HEK293 (cell line): ENCODE data around the gene DPH2.

Source experiments
- CTCF ChIA-PET: fragments of 350-600 bp; formaldehyde crosslinking; extraction: SDS; loops from one replicate; lab custom pipeline; 2021; ENCODE audit warnings: antibody characterized with exemption; lab: Yijun Ruan, JAX
- POLR2A ChIA-PET: fragments of 300-600 bp; formaldehyde crosslinking; extraction: SDS; loops from one replicate; lab custom pipeline; 2020; ENCODE audit warnings: antibody characterized with exemption, inconsistent platforms; lab: Yijun Ruan, JAX
- H3K27ac ChIP-seq: fragments of 200-500 bp; sonication (Bioruptor generic); 2 replicates; pipeline ENCODE4 v1.5.1; 2014; ENCODE audit warnings: low read depth, low read length, control low read depth, inconsistent platforms; ENCODE audit errors: extremely low read depth
- H3K36me3 ChIP-seq, 2 experiments: fragments of 200-500 bp in 1 of 2; sonication (Bioruptor generic) in 1 of 2; 1 replicate in 1 of 2; 2 replicates in 1 of 2; pipeline ENCODE4 v1.5.1; 2014 to 2017; ENCODE audit warnings: inconsistent platforms in 2 of 2, low read length in 2 of 2; ENCODE audit not compliant: control insufficient read depth in 2 of 2, insufficient read depth in 1 of 2
- H3K4me1 ChIP-seq: fragments of 200-500 bp; sonication (Bioruptor generic); 2 replicates; pipeline ENCODE4 v1.5.1; 2014; ENCODE audit warnings: mild to moderate bottlenecking, low read length, inconsistent platforms; ENCODE audit not compliant: control insufficient read depth, insufficient read depth
- H3K4me3 ChIP-seq: 2 replicates; pipeline ENCODE4 v1.5.1; 2011; ENCODE audit warnings: low read depth, mild to moderate bottlenecking, control low read depth, low read length, moderate library complexity
- H3K9me3 ChIP-seq: fragments of 200-500 bp; sonication (Bioruptor generic); 2 replicates; pipeline ENCODE4 v1.5.1; 2014; ENCODE audit warnings: low read depth, low read length, inconsistent platforms; ENCODE audit not compliant: control insufficient read depth, insufficient read depth
- GLIS1 ChIP-seq: fragments of 450-650 bp; formaldehyde crosslinking; IDR thresholded peaks from 2 replicates; pipeline ENCODE4 v1.5.1; 2016; ENCODE audit warnings: missing biosample characterization, missing genetic modification characterization
- KLF16 ChIP-seq: fragments of 450-650 bp; formaldehyde crosslinking; IDR thresholded peaks from 2 replicates; pipeline ENCODE4 v1.5.1; 2017; ENCODE audit warnings: missing biosample characterization, missing genetic modification characterization
- OSR2 ChIP-seq: fragments of 450-650 bp; formaldehyde crosslinking; IDR thresholded peaks from 2 replicates; pipeline ENCODE4 v1.5.1; 2016; ENCODE audit warnings: missing biosample characterization, missing genetic modification characterization
- SCRT2 ChIP-seq: fragments of 450-650 bp; formaldehyde crosslinking; IDR thresholded peaks from 2 replicates; pipeline ENCODE4 v1.5.1; 2016; ENCODE audit warnings: missing biosample characterization, missing genetic modification characterization
- SETDB1 ChIP-seq: IDR thresholded peaks from one replicate; pipeline ENCODE4 v1.6.1; 2017; ENCODE audit warnings: mild to moderate bottlenecking, low read length, moderate library complexity, mixed read lengths; ENCODE audit not compliant: insufficient read length
- ZIC2 ChIP-seq: fragments of 450-650 bp; formaldehyde crosslinking; IDR thresholded peaks from 2 replicates; pipeline ENCODE4 v1.5.1; 2016; ENCODE audit warnings: missing biosample characterization, missing genetic modification characterization
- ZNF324 ChIP-seq: fragments of 450-650 bp; formaldehyde crosslinking; IDR thresholded peaks from 2 replicates; pipeline ENCODE4 v1.5.1; 2016; ENCODE audit warnings: missing biosample characterization, missing genetic modification characterization
- ZNF544 ChIP-seq: fragments of 450-650 bp; formaldehyde crosslinking; IDR thresholded peaks from 2 replicates; pipeline ENCODE4 v1.5.0; 2017; ENCODE audit warnings: missing biosample characterization, missing genetic modification characterization
- ZNF549 ChIP-seq: fragments of 450-650 bp; IDR thresholded peaks from 2 replicates; pipeline ENCODE4 v1.5.1; 2018; ENCODE audit warnings: missing biosample characterization, missing genetic modification characterization, mild to moderate bottlenecking, inconsistent platforms, moderate library complexity
- ZNF571 ChIP-seq: fragments of 450-650 bp; formaldehyde crosslinking; IDR thresholded peaks from 2 replicates; pipeline ENCODE4 v1.5.0; 2017; ENCODE audit warnings: missing biosample characterization, missing genetic modification characterization
- ZNF654 ChIP-seq: fragments of 450-650 bp; formaldehyde crosslinking; IDR thresholded peaks from 2 replicates; pipeline ENCODE4 v1.5.1; 2016; ENCODE audit warnings: low read depth, missing biosample characterization, missing genetic modification characterization
- TF ChIP-seq, protein P1 (sequence below): fragments of 450-650 bp; formaldehyde crosslinking; IDR thresholded peaks from 2 replicates; pipeline ENCODE4 v1.5.1; 2016; ENCODE audit warnings: missing biosample characterization, missing genetic modification characterization
- TF ChIP-seq, protein P2 (sequence below): IDR thresholded peaks from 2 replicates; pipeline ENCODE4 v1.6.1; 2011; ENCODE audit warnings: mild to moderate bottlenecking, low read depth, low read length, borderline replicate concordance
- TF ChIP-seq, protein P3 (sequence below): fragments of 450-650 bp; formaldehyde crosslinking; IDR thresholded peaks from 2 replicates; pipeline ENCODE4 v1.5.1; 2016; ENCODE audit warnings: missing biosample characterization, missing genetic modification characterization, borderline replicate concordance
- TF ChIP-seq, protein P4 (sequence below): fragments of 450-650 bp; formaldehyde crosslinking; IDR thresholded peaks from 2 replicates; pipeline ENCODE4 v1.5.1; 2016; ENCODE audit warnings: missing biosample characterization, missing genetic modification characterization, low read depth
- TF ChIP-seq, protein P5 (sequence below): fragments of 450-650 bp; formaldehyde crosslinking; IDR thresholded peaks from 2 replicates; pipeline ENCODE4 v1.5.1; 2016; ENCODE audit warnings: missing biosample characterization, missing genetic modification characterization

DPH2 gene

DNA sequence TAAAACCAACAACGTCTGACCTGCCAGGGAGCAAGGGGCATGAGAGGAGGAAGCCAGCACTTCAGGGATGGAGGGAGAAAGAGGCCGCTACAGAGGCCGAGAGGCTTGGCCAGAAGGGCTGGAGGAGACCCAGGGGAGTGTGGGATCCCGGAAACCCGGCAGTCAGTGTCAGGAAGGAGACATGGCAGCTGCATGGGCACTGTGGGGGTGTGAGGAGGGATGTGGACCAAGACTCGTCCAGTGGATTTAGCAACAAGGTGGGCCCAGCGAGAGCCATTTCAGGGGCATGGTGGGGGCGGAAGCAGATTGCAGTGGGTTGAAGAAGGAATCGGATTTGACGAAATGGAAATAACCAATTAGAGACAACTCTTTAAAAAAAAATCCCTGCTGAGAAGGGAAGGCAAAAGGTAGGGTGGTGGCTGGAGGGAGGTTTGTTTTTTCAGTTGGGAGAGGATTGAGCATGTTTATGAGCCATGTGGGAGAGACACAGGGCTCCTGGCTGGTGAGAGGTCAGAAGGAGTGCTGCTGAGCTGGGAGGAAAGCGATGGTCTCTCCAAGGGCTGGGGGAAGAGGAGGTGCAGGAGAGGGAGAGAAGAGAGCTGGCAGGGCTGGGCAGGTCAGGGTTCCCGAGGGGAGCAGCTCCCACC is 13.6 kb downstream of the DPH2 start (continued):
- TF ChIP-seq, protein P1, sequence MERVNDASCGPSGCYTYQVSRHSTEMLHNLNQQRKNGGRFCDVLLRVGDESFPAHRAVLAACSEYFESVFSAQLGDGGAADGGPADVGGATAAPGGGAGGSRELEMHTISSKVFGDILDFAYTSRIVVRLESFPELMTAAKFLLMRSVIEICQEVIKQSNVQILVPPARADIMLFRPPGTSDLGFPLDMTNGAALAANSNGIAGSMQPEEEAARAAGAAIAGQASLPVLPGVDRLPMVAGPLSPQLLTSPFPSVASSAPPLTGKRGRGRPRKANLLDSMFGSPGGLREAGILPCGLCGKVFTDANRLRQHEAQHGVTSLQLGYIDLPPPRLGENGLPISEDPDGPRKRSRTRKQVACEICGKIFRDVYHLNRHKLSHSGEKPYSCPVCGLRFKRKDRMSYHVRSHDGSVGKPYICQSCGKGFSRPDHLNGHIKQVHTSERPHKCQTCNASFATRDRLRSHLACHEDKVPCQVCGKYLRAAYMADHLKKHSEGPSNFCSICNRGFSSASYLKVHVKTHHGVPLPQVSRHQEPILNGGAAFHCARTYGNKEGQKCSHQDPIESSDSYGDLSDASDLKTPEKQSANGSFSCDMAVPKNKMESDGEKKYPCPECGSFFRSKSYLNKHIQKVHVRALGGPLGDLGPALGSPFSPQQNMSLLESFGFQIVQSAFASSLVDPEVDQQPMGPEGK (tag by site-specific recombination), result no peak
- peak; percentile 9; the same call in 1 of the 2 replicates for TF ChIP-seq GLIS1
- no peak for TF ChIP-seq OSR2
- TF ChIP-seq, protein P2, sequence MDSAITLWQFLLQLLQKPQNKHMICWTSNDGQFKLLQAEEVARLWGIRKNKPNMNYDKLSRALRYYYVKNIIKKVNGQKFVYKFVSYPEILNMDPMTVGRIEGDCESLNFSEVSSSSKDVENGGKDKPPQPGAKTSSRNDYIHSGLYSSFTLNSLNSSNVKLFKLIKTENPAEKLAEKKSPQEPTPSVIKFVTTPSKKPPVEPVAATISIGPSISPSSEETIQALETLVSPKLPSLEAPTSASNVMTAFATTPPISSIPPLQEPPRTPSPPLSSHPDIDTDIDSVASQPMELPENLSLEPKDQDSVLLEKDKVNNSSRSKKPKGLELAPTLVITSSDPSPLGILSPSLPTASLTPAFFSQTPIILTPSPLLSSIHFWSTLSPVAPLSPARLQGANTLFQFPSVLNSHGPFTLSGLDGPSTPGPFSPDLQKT, result no peak
- peak; percentile 20; the same call in 1 of the 2 replicates for TF ChIP-seq ZIC2 (tag by site-specific recombination)

DNA sequence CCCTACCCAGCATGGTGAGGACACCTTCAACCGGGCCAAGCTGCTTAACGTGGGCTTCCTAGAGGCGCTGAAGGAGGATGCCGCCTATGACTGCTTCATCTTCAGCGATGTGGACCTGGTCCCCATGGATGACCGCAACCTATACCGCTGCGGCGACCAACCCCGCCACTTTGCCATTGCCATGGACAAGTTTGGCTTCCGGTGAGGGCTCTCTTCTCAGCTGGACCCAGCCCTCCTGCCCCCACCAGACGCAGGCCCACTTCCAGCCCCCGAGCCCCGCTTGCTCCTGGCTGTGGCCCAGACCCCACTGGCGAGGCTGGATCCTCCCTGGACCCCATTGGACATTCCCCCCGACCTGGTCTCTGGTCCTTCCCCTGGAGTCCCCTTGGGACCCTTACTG is 15.0 kb downstream of the DPH2 start:
- H3K27ac ChIP-seq, result no peak overlapping the region

More for the DNA sequence above, 15.0 kb downstream of the DPH2 start:
- no peaks in the 10 kb centered on the region for H3K9me3 ChIP-seq
- TF ChIP-seq, protein P3, sequence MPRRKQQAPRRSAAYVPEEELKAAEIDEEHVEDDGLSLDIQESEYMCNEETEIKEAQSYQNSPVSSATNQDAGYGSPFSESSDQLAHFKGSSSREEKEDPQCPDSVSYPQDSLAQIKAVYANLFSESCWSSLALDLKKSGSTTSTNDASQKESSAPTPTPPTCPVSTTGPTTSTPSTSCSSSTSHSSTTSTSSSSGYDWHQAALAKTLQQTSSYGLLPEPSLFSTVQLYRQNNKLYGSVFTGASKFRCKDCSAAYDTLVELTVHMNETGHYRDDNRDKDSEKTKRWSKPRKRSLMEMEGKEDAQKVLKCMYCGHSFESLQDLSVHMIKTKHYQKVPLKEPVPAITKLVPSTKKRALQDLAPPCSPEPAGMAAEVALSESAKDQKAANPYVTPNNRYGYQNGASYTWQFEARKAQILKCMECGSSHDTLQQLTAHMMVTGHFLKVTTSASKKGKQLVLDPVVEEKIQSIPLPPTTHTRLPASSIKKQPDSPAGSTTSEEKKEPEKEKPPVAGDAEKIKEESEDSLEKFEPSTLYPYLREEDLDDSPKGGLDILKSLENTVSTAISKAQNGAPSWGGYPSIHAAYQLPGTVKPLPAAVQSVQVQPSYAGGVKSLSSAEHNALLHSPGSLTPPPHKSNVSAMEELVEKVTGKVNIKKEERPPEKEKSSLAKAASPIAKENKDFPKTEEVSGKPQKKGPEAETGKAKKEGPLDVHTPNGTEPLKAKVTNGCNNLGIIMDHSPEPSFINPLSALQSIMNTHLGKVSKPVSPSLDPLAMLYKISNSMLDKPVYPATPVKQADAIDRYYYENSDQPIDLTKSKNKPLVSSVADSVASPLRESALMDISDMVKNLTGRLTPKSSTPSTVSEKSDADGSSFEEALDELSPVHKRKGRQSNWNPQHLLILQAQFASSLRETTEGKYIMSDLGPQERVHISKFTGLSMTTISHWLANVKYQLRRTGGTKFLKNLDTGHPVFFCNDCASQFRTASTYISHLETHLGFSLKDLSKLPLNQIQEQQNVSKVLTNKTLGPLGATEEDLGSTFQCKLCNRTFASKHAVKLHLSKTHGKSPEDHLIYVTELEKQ (tag by site-specific recombination), result no peak
- TF ChIP-seq, protein P4, sequence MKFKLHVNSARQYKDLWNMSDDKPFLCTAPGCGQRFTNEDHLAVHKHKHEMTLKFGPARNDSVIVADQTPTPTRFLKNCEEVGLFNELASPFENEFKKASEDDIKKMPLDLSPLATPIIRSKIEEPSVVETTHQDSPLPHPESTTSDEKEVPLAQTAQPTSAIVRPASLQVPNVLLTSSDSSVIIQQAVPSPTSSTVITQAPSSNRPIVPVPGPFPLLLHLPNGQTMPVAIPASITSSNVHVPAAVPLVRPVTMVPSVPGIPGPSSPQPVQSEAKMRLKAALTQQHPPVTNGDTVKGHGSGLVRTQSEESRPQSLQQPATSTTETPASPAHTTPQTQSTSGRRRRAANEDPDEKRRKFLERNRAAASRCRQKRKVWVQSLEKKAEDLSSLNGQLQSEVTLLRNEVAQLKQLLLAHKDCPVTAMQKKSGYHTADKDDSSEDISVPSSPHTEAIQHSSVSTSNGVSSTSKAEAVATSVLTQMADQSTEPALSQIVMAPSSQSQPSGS (tag by site-specific recombination), result no peak
- no peak for TF ChIP-seq SCRT2
- no peak for TF ChIP-seq ZNF324
- no peak for TF ChIP-seq ZNF654 (tag by site-specific recombination)
- TF ChIP-seq ZNF544, result no peak
- no peak for TF ChIP-seq ZNF549 (tag by site-specific recombination)
- no peak for TF ChIP-seq KLF16
- no peak for TF ChIP-seq ZNF571 (tag by site-specific recombination)
- no peak for TF ChIP-seq SETDB1
- TF ChIP-seq, protein P5, sequence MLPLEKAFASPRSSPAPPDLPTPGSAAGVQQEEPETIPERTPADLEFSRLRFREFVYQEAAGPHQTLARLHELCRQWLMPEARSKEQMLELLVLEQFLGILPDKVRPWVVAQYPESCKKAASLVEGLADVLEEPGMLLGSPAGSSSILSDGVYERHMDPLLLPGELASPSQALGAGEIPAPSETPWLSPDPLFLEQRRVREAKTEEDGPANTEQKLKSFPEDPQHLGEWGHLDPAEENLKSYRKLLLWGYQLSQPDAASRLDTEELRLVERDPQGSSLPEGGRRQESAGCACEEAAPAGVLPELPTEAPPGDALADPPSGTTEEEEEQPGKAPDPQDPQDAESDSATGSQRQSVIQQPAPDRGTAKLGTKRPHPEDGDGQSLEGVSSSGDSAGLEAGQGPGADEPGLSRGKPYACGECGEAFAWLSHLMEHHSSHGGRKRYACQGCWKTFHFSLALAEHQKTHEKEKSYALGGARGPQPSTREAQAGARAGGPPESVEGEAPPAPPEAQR (tag by site-specific recombination), result no peak
- peaks cover 0 to 76% of the 10 kb centered on the region in 2 experiments; a peak in 2 of 3 replicates for H3K36me3 ChIP-seq
- H3K4me1 ChIP-seq, result peaks cover 3% of the 10 kb centered on the region; the same call in 1 of the 2 replicates
- POLR2A ChIA-PET, result interaction anchor here (1.5 kb wide), 1 partner anchor 10 kb away, joined by 6 read pairs; the partner anchor contains the start of gene ATP6V0B
- H3K4me3 ChIP-seq, result no peak overlapping the region
- CTCF ChIA-PET, result no interaction called here
